ENCODE results near the gene LENG8. TPM values are rescaled to one million over a fixed set of nuclear protein-coding genes. Genes with fewer than 3 reads are reported as not detected.

The LENG8 gene
- total RNA-seq: 10 to 100 TPM; 32.1 to 36.4 TPM

GRCh38 chr19:54448774-54449700, at the start of gene LENG8:
LENG8 (plus strand) TSS chr19:54449199; CDS start chr19:54451345, 2,146 bp downstream.
- H3K4me3 ChIP-seq: peak within 1 kb of the TSS; percentile 69 to 94
- peaks cover 0 to 51% of the 10 kb centered on the region in 2 donors for H3K4me1 ChIP-seq
- H3K36me3 ChIP-seq: peaks cover 37% of the 10 kb centered on the region
- peak; percentile 99 for DNase-seq (ENCODE audit: low spot score)
- H3K9me3 ChIP-seq: no peaks in the 10 kb centered on the region
- no peaks in the 10 kb centered on the region for H3K27me3 ChIP-seq
- peak within 1 kb of the TSS; percentile 95 to 98 for H3K27ac ChIP-seq
- no peak for TF ChIP-seq CTCF (IDR thresholded peaks at IDR 0.05)

- H3K36me3 ChIP-seq: no peaks in the 10 kb centered on the region
- DNase-seq (ENCODE audit: low spot score): no peak
- H3K27ac ChIP-seq: no peak overlapping the region
- TF ChIP-seq CTCF (IDR thresholded peaks at IDR 0.05): no peak
- H3K9me3 ChIP-seq: no peaks in the 10 kb centered on the region
- H3K4me1 ChIP-seq: no peaks in the 10 kb centered on the region
- H3K4me3 ChIP-seq: no peak overlapping the region
- H3K27me3 ChIP-seq: no peaks in the 10 kb centered on the region
Measured at GRCh38 chr19:54400913-54401312, 48.1 kb upstream of the LENG8 start.

GRCh38 chr19:54403054-54403453, 45.9 kb upstream of the LENG8 start:
- Histone ChIP-seq H3K9me3 (no peaks in the 10 kb centered on the region), H3K36me3 (no peaks in the 10 kb centered on the region), H3K27ac (no peak overlapping the region), H3K27me3 (no peaks in the 10 kb centered on the region), H3K4me1 (no peaks in the 10 kb centered on the region), H3K4me3 (no peak overlapping the region)
- TF ChIP-seq CTCF (IDR thresholded peaks at IDR 0.05): no peak
- no peak for DNase-seq (ENCODE audit: low spot score)

GRCh38 chr19:54405628-54406027, 43.4 kb upstream of the LENG8 start:
- H3K4me3 ChIP-seq: no peak overlapping the region
- no peak overlapping the region for H3K27ac ChIP-seq
- TF ChIP-seq CTCF (IDR thresholded peaks at IDR 0.05): no peak
- no peaks in the 10 kb centered on the region for H3K27me3 ChIP-seq
- H3K4me1 ChIP-seq: no peaks in the 10 kb centered on the region
- DNase-seq (ENCODE audit: low spot score): no peak
- no peaks in the 10 kb centered on the region for H3K36me3 ChIP-seq
- no peaks in the 10 kb centered on the region for H3K9me3 ChIP-seq

GRCh38 chr19:54407780-54408179, 41.2 kb upstream of the LENG8 start:
- no peak for TF ChIP-seq CTCF (IDR thresholded peaks at IDR 0.05)
- Histone ChIP-seq H3K4me1 (no peaks in the 10 kb centered on the region), H3K27ac (no peak overlapping the region), H3K36me3 (no peaks in the 10 kb centered on the region), H3K27me3 (no peaks in the 10 kb centered on the region), H3K4me3 (no peak overlapping the region), H3K9me3 (no peaks in the 10 kb centered on the region)
- DNase-seq (ENCODE audit: low spot score): no peak
